Vagina (tissue), 2 donors: ENCODE data around the gene GRAMD2A. TPM values are rescaled to one million over a fixed set of nuclear protein-coding genes. Genes with fewer than 3 reads are reported as not detected.
A peak's percentile ranks its signal among the peaks of the same experiment; 100 is the strongest.

Source experiments
- DNase-seq, 2 donors: peaks; one replicate each; pipeline ENCODE4 v3.0.0-alpha.2; 2017; ENCODE audit errors: extremely low spot score in 2 of 2
- H3K27ac ChIP-seq: fragments of 200-600 bp; sonication (generic); one replicate; pipeline ENCODE4 v1.5.1; 2019
- H3K27me3 ChIP-seq: fragments of 200-600 bp; sonication (generic); one replicate; pipeline ENCODE4 v1.5.1; 2019
- H3K36me3 ChIP-seq, 2 donors: fragments of 200-600 bp; sonication (generic); one replicate each; pipeline ENCODE4 v1.5.1; 2017 to 2019
- H3K4me1 ChIP-seq: fragments of 200-600 bp; sonication (generic); one replicate; pipeline ENCODE4 v1.5.1; 2019
- H3K4me3 ChIP-seq, 2 donors: fragments of 200-600 bp; sonication (generic); 1 replicate in 1 of 2; 2 replicates in 1 of 2; pipeline ENCODE4 v1.5.1; 2016 to 2019
- H3K9me3 ChIP-seq: fragments of 200-600 bp; sonication (generic); one replicate; pipeline ENCODE4 v1.5.1; 2019
- CTCF ChIP-seq, 3 experiments: fragments of 450-650 bp in 2 of 3; fragments of 200-600 bp in 1 of 3; sonication (generic) in 1 of 3; IDR thresholded peaks; one replicate each; pipeline ENCODE4 v1.5.1; 2017 to 2019; ENCODE audit warnings: antibody characterized with exemption in 3 of 3, mild to moderate bottlenecking in 2 of 3, moderate library complexity in 2 of 3
- POLR2A ChIP-seq, 2 donors: fragments of 450-650 bp; IDR thresholded peaks; one replicate each; pipeline ENCODE4 v1.6.1; 2017; ENCODE audit warnings: antibody characterized with exemption in 2 of 2, mild to moderate bottlenecking in 2 of 2, moderate library complexity in 2 of 2
- POLR2AphosphoS5 ChIP-seq, 2 donors: sonication (generic); formaldehyde crosslinking; IDR thresholded peaks; one replicate each; pipeline ENCODE4 v1.9.0; 2017; ENCODE audit warnings: antibody characterized with exemption in 2 of 2, mild to moderate bottlenecking in 2 of 2, low read depth in 1 of 2; ENCODE audit not compliant: insufficient read depth in 1 of 2
- intact Hi-C: fragments of 100-400 bp; cut with DNase I; formaldehyde crosslinking; loops from one replicate; pipeline ENCODE4 v1.15.1; 2023
- total RNA-seq: library from RNA; depleted of rRNA; stranded (reverse); fragments of >200 nt; gene quantifications from one replicate; pipeline ENCODE4 v1.2.3, GENCODE V29; 2016

Gene GRAMD2A
- total RNA-seq, 1 donor from 2014 or later = 7.4 TPM

GRCh38 chr15:72229076-72229946 is 31.7 kb upstream of the GRAMD2A start:
- Histone ChIP-seq H3K4me3 (peak overlapping the region; percentile 89 to 97), H3K4me1 (peaks cover 64% of the 10 kb centered on the region), H3K36me3 (no peaks in the 10 kb centered on the region), H3K9me3 (no peaks in the 10 kb centered on the region), H3K27me3 (no peaks in the 10 kb centered on the region), H3K27ac (peak overlapping the region; percentile 98)
- intact Hi-C loops = no loop called here
- TF ChIP-seq POLR2AphosphoS5 (IDR thresholded peaks at IDR 0.05; ENCODE audit: insufficient read depth in 1 of 2, low read depth in 1 of 2) = no peak
- TF ChIP-seq CTCF (IDR thresholded peaks at IDR 0.05) = no peak
- no peak for TF ChIP-seq POLR2A (IDR thresholded peaks at IDR 0.05)
- DNase-seq = no peak

GRCh38 chr15:72227720-72228119 is 30.1 kb upstream of the GRAMD2A start:
- peaks cover 76% of the 10 kb centered on the region for H3K4me1 ChIP-seq
- no peak for DNase-seq
- peak overlapping the region; percentile 98 for H3K27ac ChIP-seq
- no peaks in the 10 kb centered on the region for H3K36me3 ChIP-seq
- H3K4me3 ChIP-seq = peak overlapping the region in 1 of 2 donors; percentile 97
- TF ChIP-seq POLR2A (IDR thresholded peaks at IDR 0.05) (no peak), CTCF (IDR thresholded peaks at IDR 0.05) (no peak), POLR2AphosphoS5 (IDR thresholded peaks at IDR 0.05; ENCODE audit: insufficient read depth in 1 of 2, low read depth in 1 of 2) (no peak)
- H3K9me3 ChIP-seq = no peaks in the 10 kb centered on the region
- intact Hi-C loops = no loop called here
- H3K27me3 ChIP-seq = no peaks in the 10 kb centered on the region

GRCh38 chr15:72227192-72227586 is 29.6 kb upstream of the GRAMD2A start:
- intact Hi-C loops = no loop called here
- no peaks in the 10 kb centered on the region for H3K27me3 ChIP-seq
- peak overlapping the region; percentile 98 for H3K27ac ChIP-seq
- no peak for TF ChIP-seq POLR2A (IDR thresholded peaks at IDR 0.05)
- TF ChIP-seq CTCF (IDR thresholded peaks at IDR 0.05) = no peak
- peak in 1 of 2 donors; percentile 54 for TF ChIP-seq POLR2AphosphoS5 (IDR thresholded peaks at IDR 0.05; ENCODE audit: insufficient read depth in 1 of 2, low read depth in 1 of 2)
- H3K4me1 ChIP-seq = peaks cover 76% of the 10 kb centered on the region
- H3K36me3 ChIP-seq = no peaks in the 10 kb centered on the region
- no peak overlapping the region for H3K4me3 ChIP-seq
- H3K9me3 ChIP-seq = no peaks in the 10 kb centered on the region
- DNase-seq = no peak

DNA sequence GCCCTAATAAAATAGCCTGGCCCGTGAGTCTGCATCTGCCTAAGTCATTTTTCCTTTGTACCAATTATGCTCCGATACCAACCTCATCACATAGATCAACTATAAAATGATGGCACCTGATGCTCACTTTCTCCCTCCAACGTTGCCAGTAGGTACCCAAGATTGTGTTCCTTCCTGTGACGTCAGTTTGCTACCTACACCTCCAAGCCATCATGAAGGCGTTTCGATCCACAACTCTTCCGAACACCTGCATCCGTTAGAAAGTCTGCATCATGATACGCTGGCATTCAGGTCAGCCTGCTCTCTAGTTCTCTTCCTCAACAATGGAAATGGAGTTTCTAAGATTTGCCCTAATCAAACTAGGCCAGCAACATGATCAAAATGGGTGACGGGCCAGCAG is 25.7 kb upstream of the GRAMD2A start:
- intact Hi-C loops = no loop called here
- no peak for DNase-seq
- H3K4me3 ChIP-seq = no peak overlapping the region
- H3K9me3 ChIP-seq = no peaks in the 10 kb centered on the region
- H3K27ac ChIP-seq = no peak overlapping the region
- no peaks in the 10 kb centered on the region for H3K27me3 ChIP-seq
- TF ChIP-seq POLR2A (IDR thresholded peaks at IDR 0.05) (no peak), CTCF (IDR thresholded peaks at IDR 0.05) (no peak), POLR2AphosphoS5 (IDR thresholded peaks at IDR 0.05; ENCODE audit: insufficient read depth in 1 of 2, low read depth in 1 of 2) (no peak)
- peaks cover 78% of the 10 kb centered on the region for H3K4me1 ChIP-seq
- peaks cover 0 to 12% of the 10 kb centered on the region in 2 donors for H3K36me3 ChIP-seq

- Histone ChIP-seq H3K27me3 (no peaks in the 10 kb centered on the region), H3K4me3 (no peak overlapping the region), H3K9me3 (no peaks in the 10 kb centered on the region), H3K27ac (peak overlapping the region; percentile 28), H3K36me3 (peaks cover 2 to 21% of the 10 kb centered on the region in 2 donors), H3K4me1 (peaks cover 69% of the 10 kb centered on the region)
- TF ChIP-seq POLR2AphosphoS5 (IDR thresholded peaks at IDR 0.05; ENCODE audit: insufficient read depth in 1 of 2, low read depth in 1 of 2) = peak; percentile 13 to 39
- TF ChIP-seq POLR2A (IDR thresholded peaks at IDR 0.05) = no peak
- no peak for DNase-seq
- intact Hi-C loops = no loop called here
Observed at GRCh38 chr15:72222393-72222792, 24.8 kb upstream of the GRAMD2A start.
